Pulmonary artery endothelial cell (primary cell): ENCODE data around the gene TEX19. TPM values are rescaled to one million over a fixed set of nuclear protein-coding genes. Genes with fewer than 3 reads are reported as not detected.

ENCODE experiments used
- DNase-seq: peaks from one replicate; pipeline ENCODE4 v3.0.0-alpha.2; 2011; ENCODE audit warnings: low read depth, low spot score
- total RNA-seq: library from RNA; depleted of rRNA; stranded (reverse); fragments of >200 nt; gene quantifications from 2 replicates; pipeline ENCODE4 v1.2.3, GENCODE V29; 2014

The TEX19 gene
- total RNA-seq, 1 donor from 2014 or later: not detected

GRCh38 chr17:82320956-82321927, 37.8 kb upstream of the TEX19 start:
- DNase-seq: no peak

- DNase-seq: no peak
Observed at GRCh38 chr17:82321947-82322466, 37.0 kb upstream of the TEX19 start.

- DNase-seq: no peak
Observed at GRCh38 chr17:82322526-82323453, 36.3 kb upstream of the TEX19 start.

GRCh38 chr17:82323514-82324234, 35.4 kb upstream of the TEX19 start:
- DNase-seq: no peak

DNA sequence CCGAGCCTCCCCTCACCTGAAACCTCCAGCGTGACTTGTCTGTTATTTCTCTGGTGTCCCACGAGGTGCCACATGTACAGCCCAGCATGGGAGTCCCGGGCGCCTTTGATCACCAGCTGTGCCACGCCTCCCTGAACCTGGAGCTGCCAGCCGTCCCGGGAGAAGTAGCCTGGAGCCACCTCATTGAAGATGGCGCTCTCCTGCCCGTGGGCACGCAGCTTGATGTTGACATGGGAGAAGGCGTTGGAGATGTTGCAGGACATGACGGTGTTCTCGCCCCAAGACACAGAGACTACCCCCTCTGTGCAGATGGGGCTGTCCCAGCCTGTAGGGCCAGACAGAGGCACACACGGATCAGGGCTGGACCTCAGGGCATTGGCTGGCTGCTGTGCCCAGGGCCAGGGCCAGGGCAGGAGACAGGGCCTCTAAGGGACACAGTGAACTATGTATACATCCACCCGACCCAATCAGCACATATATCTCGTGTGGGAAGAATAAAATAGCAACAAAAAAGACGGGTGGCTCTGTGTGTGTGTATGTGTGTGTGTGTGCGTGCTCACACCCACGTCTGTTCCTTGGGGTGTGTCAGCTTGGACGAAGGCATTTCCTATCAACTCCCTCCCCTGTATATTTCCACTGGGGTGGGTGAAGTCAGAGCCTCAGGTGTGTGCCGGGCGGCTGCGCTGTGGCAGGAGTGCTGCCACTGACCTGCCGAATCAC, 34.3 kb upstream of the TEX19 start:
- DNase-seq: no peak

- no peak for DNase-seq
Observed at GRCh38 chr17:82325286-82326180, 33.5 kb upstream of the TEX19 start.

GRCh38 chr17:82327289-82327688, 31.8 kb upstream of the TEX19 start:
- no peak for DNase-seq

DNA sequence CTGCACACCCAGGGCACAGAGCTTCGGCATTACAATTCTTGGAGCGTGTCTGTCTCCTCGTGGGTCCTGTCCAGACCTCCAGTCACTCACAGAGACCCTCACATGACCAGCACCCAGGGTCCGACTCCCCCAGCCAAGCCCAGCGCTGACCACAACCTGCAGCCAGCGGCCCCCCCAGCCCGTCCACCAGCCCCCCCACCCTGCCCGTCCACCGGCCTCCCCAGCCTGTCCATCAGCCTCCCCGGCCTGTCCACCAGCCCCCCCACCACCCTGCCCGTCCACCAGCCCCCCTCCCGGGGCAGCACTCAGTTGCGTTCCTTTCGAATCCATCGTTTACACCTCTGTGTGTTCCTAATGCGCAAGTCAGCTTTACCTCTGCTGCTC, 31.3 kb upstream of the TEX19 start:
- DNase-seq: no peak

GRCh38 chr17:82328141-82328993, 30.7 kb upstream of the TEX19 start:
- no peak for DNase-seq

DNA sequence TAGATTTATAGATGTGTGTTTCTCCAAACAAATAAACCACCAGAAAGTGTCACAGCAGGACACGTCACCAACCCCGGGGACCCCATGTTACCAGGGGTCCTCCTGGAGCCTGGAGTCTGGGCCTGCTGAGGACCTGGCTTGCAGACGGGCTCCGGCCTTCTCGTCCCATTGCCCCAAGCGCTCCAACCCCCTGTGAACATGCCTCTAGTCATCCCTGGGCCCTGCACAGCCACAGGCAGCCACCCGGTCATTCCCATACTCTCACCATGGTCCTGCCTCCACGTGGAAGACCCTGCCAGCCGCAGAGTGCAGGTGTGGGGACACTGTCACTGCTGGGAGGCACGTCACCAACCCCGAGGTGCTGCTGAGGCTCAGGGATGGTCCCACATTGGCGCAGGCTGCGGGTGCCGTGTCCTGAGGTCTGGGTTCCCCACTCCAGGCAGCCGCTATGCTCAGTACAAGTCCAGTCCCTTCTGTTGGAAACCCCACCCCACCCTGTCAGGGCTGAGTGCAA, 30.0 kb upstream of the TEX19 start:
- no peak for DNase-seq

DNA sequence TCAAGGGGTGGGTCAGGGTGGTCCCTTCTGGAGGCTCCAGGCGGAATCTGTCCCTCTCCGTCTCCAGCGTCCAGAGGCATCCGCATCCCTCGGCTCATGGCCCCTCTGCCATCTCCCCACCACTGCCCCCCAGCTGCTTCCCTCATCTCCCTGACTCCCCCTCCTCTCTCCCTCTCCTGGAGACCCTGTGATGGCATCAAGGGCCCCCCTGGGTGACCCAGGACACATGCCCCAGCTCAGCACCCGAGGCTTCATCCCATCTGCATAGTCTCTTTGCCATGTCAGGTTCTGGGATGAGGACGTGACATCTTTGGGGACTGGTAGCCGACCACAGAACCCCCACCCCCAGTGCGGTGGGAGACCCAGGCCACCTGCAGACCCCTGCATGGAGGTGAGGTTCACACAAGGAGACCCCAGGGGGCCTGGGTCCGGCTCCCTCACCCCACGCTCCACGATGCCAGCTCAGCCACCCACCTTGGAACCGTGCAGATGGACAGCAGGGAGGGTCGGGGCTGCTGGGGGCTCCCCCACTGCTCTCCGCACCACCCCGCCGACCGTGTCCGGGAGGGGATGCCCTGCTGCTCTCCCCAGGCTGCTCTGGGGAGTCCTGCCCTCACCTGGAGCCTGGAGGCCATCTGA, 29.2 kb upstream of the TEX19 start:
- no peak for DNase-seq

- DNase-seq: no peak
Observed at GRCh38 chr17:82330322-82331239, 28.5 kb upstream of the TEX19 start.

- no peak for DNase-seq
Observed at GRCh38 chr17:82331345-82331939, 27.6 kb upstream of the TEX19 start.

- no peak for DNase-seq
Observed at GRCh38 chr17:82332669-82333278, 26.3 kb upstream of the TEX19 start.

- DNase-seq: no peak
Observed at GRCh38 chr17:82333279-82334171, 25.5 kb upstream of the TEX19 start, which contains the start of gene SECTM1. Gene SECTM1 (minus strand): TSS chr17:82333766. CDS start chr17:82327240, 6,526 bp downstream.
